ENCODE measurements around the gene HDAC10.

Gene HDAC10

DNA sequence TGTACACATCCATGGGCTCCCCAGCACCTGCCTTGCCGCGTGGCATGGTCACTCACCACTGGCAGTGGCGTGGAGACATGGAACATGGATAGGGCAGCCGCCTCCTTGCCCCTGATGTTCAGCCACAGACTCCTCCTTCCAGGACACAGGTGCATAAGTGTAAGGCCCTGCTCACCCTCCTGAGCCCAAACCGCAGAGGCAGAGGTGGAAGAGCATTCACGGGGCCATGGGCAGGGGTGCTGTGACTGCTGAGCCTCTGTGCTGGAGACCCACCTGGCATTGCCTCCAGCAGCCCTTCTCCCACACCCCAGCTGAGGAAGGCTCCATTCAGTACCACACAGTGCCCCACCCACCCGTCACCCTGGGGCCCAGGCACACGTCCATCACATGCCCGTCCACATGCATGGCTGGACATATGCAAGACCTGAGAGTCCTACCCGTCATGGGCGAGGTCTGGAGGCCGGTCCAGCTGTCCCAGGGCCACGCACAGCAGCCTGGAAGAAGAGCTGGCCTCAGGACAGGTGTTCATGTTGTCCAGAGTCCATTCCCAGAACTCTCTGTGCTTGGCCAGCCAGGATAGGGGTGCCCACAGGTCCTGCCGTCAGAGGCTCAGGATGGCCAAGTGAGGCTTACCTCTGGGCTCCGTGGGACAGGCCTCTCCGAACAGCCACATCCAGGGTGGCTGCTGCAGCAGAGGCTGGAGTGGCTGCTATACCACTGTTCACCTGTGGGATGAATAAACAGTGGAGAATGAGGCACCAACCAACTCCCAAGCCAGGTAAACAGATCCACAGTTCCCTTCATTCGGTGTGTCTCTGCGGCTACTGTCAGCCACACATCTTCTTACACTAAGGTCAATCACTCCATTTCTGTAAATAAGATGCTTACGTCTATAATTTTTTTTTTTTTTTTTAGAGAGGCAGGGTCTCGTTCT, 4.6 kb downstream of the HDAC10 start:
- Histone ChIP-seq H3K4ac (ENCODE audit: low read depth, low read length) (no peak overlapping the region), H3K4me3 (ENCODE audit: low read depth, low read length) (peak overlapping the region; percentile 16), H2BK5ac (ENCODE audit: low read depth, low read length, poor library complexity) (no peak overlapping the region), H3K79me2 (ENCODE audit: control insufficient read depth, insufficient read depth, low read length, poor library complexity) (peaks cover 16% of the 10 kb centered on the region), H3K4me2 (ENCODE audit: low read length) (no peak overlapping the region), H3K27ac (ENCODE audit: low read depth, low read length) (no peak overlapping the region), H3K23ac (ENCODE audit: low read length) (no peak overlapping the region), H3K18ac (ENCODE audit: low read length) (no peak overlapping the region), H4K91ac (ENCODE audit: low read depth, low read length) (no peak overlapping the region), H3K36me3 (ENCODE audit: control insufficient read depth in 1 of 2, insufficient read depth in 2 of 2, low read length in 2 of 2) (peaks cover 26 to 29% of the 10 kb centered on the region in 2 experiments), H3K4me1 (ENCODE audit: control insufficient read depth in 1 of 2, insufficient read depth in 2 of 2, low read length in 2 of 2) (peaks cover 18 to 29% of the 10 kb centered on the region in 2 experiments), H2BK120ac (ENCODE audit: insufficient read depth, low read length, poor library complexity) (no peak overlapping the region), H3K14ac (ENCODE audit: low read length) (no peak overlapping the region), H4K8ac (ENCODE audit: low read depth, low read length) (no peak overlapping the region), H3K79me1 (ENCODE audit: low read length) (peaks cover 13% of the 10 kb centered on the region), H2BK12ac (ENCODE audit: low read length) (no peak overlapping the region), H4K12ac (ENCODE audit: low read depth, low read length) (no peak overlapping the region), H3K9ac (ENCODE audit: low read length) (no peak overlapping the region), H3K27me3 (ENCODE audit: insufficient read depth, low read length) (no peaks in the 10 kb centered on the region), H2AFZ (ENCODE audit: insufficient read depth, low read length, poor library complexity) (no peak overlapping the region), H3K9me3 (ENCODE audit: insufficient read depth, low read depth, low read length) (peaks cover 3% of the 10 kb centered on the region), H2AK5ac (ENCODE audit: low read length) (no peak overlapping the region)
- no peak for DNase-seq
- no CpG with 5 or more reads among the region's 20 CpGs for WGBS (ENCODE audit: extremely low coverage, insufficient coverage, insufficient read length)

DNA sequence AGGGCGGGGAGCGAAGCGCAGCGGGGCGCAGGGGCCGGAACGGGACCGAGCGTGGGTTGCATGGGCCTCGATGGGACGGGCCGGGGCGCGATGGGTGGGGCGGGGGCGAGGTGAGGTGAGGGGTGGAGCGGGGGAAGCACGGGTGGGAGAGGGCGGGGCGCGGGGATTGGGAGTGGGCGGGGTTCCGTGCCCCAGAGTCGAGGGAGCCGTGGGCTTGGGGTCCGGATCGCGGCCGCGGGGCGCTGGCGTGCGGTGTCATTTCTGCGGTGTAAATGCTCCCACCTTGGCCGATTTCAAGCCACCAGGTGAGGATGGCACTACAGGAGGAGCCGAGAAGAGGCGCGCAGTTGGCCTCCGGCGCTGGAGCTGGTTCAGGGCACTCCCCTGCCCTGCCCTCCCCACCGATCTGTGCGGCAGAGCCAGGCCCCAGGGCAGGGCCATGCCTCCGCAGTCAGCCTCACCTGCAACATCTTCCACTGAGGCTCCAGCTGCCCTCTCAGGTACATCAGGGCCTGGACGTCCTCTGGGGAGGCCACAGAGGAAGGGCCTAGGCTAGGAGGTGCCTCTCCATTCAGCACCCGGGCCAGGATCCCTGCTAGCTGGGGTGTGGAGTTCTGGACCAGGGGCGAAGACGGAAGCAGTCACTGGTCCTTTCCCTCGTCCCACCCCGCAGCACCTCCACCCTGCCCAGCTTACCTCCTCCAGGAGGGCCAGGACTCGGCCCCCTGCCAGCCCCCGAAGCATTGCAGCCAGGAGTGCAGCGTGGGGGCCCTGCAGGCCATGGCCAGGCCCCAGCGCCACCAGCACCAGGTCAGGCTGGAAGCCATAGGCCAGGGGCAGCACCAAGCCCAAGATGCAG, 5.6 kb downstream of the HDAC10 start:
- H2BK12ac ChIP-seq (ENCODE audit: low read length), result no peak overlapping the region
- peak overlapping the region; percentile 86 for H4K91ac ChIP-seq (ENCODE audit: low read depth, low read length)
- H3K9ac ChIP-seq (ENCODE audit: low read length), result peak overlapping the region; percentile 80
- no CpG with 5 or more reads among the region's 53 CpGs for WGBS (ENCODE audit: extremely low coverage, insufficient coverage, insufficient read length)
- H3K36me3 ChIP-seq (ENCODE audit: control insufficient read depth in 1 of 2, insufficient read depth in 2 of 2, low read length in 2 of 2), result peaks cover 26 to 29% of the 10 kb centered on the region in 2 experiments
- H2AFZ ChIP-seq (ENCODE audit: insufficient read depth, low read length, poor library complexity), result peak overlapping the region; percentile 86
- H3K4me2 ChIP-seq (ENCODE audit: low read length), result peak overlapping the region; percentile 90
- H3K18ac ChIP-seq (ENCODE audit: low read length), result peak overlapping the region; percentile 95
- H3K23ac ChIP-seq (ENCODE audit: low read length), result no peak overlapping the region
- H4K8ac ChIP-seq (ENCODE audit: low read depth, low read length), result peak overlapping the region; percentile 97
- no peaks in the 10 kb centered on the region for H3K27me3 ChIP-seq (ENCODE audit: insufficient read depth, low read length)
- H3K4me1 ChIP-seq (ENCODE audit: control insufficient read depth in 1 of 2, insufficient read depth in 2 of 2, low read length in 2 of 2), result peaks cover 15 to 24% of the 10 kb centered on the region in 2 experiments
- H3K27ac ChIP-seq (ENCODE audit: low read depth, low read length), result peak overlapping the region; percentile 87
- H3K79me1 ChIP-seq (ENCODE audit: low read length), result peaks cover 7% of the 10 kb centered on the region
- no peak for DNase-seq
- H3K14ac ChIP-seq (ENCODE audit: low read length), result peak overlapping the region; percentile 92
- peak overlapping the region; percentile 92 for H3K4me3 ChIP-seq (ENCODE audit: low read depth, low read length)
- peak overlapping the region; percentile 73 for H2BK5ac ChIP-seq (ENCODE audit: low read depth, low read length, poor library complexity)
- H3K4ac ChIP-seq (ENCODE audit: low read depth, low read length), result peak overlapping the region; percentile 75
- H3K79me2 ChIP-seq (ENCODE audit: control insufficient read depth, insufficient read depth, low read length, poor library complexity), result peaks cover 11% of the 10 kb centered on the region
- peaks cover 3% of the 10 kb centered on the region for H3K9me3 ChIP-seq (ENCODE audit: insufficient read depth, low read depth, low read length)
- peak overlapping the region; percentile 52 for H2BK120ac ChIP-seq (ENCODE audit: insufficient read depth, low read length, poor library complexity)
- peak overlapping the region; percentile 29 for H2AK5ac ChIP-seq (ENCODE audit: low read length)
- peak overlapping the region; percentile 91 for H4K12ac ChIP-seq (ENCODE audit: low read depth, low read length)

DNA sequence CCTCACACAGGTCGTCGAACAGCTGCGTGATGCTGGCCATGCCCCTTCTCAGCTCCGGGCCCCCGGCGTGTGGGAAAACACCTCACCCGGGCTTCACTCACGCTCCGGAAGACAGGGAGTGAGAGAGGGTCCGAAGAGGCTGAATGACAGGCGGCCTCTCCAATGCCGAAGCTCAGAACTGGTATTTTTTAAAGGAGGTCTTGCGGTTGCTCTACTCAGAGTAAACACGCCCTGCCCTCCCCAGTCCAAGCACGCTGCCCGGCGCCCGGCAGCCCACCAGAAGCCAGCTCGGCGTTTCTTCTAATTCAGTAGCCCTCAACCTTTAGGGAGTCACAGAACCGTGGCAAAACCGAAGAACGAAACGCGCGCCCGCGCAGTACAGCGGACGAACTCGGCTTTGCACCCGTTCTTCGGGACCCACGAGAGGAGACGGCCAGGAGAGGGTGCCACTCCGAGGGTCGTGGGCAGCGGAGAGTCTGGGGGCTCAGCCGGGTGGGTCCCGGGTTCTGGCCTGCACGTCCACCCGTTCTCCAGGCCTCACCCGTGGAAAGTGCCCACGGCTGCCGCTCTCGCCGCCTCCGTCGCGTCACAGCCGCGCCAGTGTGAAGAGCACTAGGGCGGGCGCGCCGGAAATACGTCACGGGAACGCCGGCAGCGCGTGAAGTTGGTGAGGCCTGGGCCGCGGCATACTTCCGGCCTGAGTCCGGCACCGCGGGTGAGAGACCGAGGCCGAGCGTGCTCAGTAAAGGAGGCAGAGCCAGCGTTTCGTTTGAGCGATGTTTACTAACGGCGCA, 6.4 kb downstream of the HDAC10 start, which contains the start of gene TUBGCP6:
TUBGCP6 (minus strand) TSS at position 604 of the 794 bp plus-strand sequence; CDS start at position 40, 564 bp downstream.
- peak within 1 kb of the TSS; percentile 87 for H3K27ac ChIP-seq (ENCODE audit: low read depth, low read length)
- H3K4me3 ChIP-seq (ENCODE audit: low read depth, low read length), result peak within 1 kb of the TSS; percentile 92
- H2BK5ac ChIP-seq (ENCODE audit: low read depth, low read length, poor library complexity), result peak within 1 kb of the TSS; percentile 73
- peak within 1 kb of the TSS; percentile 52 for H2BK120ac ChIP-seq (ENCODE audit: insufficient read depth, low read length, poor library complexity)
- peaks cover 7% of the 10 kb centered on the region for H3K79me1 ChIP-seq (ENCODE audit: low read length)
- DNase-seq, result peak; percentile 93 to 95
- H4K12ac ChIP-seq (ENCODE audit: low read depth, low read length), result peak within 1 kb of the TSS; percentile 91
- peak within 1 kb of the TSS; percentile 95 for H3K18ac ChIP-seq (ENCODE audit: low read length)
- H2AK5ac ChIP-seq (ENCODE audit: low read length), result peak within 1 kb of the TSS; percentile 29
- H3K14ac ChIP-seq (ENCODE audit: low read length), result peak within 1 kb of the TSS; percentile 92
- H3K23ac ChIP-seq (ENCODE audit: low read length), result no peak within 1 kb of the TSS
- peak within 1 kb of the TSS; percentile 86 for H2AFZ ChIP-seq (ENCODE audit: insufficient read depth, low read length, poor library complexity)
- peak within 1 kb of the TSS; percentile 75 for H3K4ac ChIP-seq (ENCODE audit: low read depth, low read length)
- peaks cover 10 to 18% of the 10 kb centered on the region in 2 experiments for H3K4me1 ChIP-seq (ENCODE audit: control insufficient read depth in 1 of 2, insufficient read depth in 2 of 2, low read length in 2 of 2)
- WGBS (ENCODE audit: extremely low coverage, insufficient coverage, insufficient read length), result no CpG with 5 or more reads among the region's 76 CpGs
- peak within 1 kb of the TSS; percentile 90 for H3K4me2 ChIP-seq (ENCODE audit: low read length)
- H3K27me3 ChIP-seq (ENCODE audit: insufficient read depth, low read length), result no peaks in the 10 kb centered on the region
- H3K79me2 ChIP-seq (ENCODE audit: control insufficient read depth, insufficient read depth, low read length, poor library complexity), result peaks cover 11% of the 10 kb centered on the region
- H2BK12ac ChIP-seq (ENCODE audit: low read length), result no peak within 1 kb of the TSS
- peak within 1 kb of the TSS; percentile 88 for H3K9ac ChIP-seq (ENCODE audit: low read length)
- peak within 1 kb of the TSS; percentile 97 for H4K8ac ChIP-seq (ENCODE audit: low read depth, low read length)
- peak within 1 kb of the TSS; percentile 86 for H4K91ac ChIP-seq (ENCODE audit: low read depth, low read length)
- H3K36me3 ChIP-seq (ENCODE audit: control insufficient read depth in 1 of 2, insufficient read depth in 2 of 2, low read length in 2 of 2), result peaks cover 33 to 35% of the 10 kb centered on the region in 2 experiments
- peaks cover 2% of the 10 kb centered on the region for H3K9me3 ChIP-seq (ENCODE audit: insufficient read depth, low read depth, low read length)
